Neural cell (in vitro differentiated cells): ENCODE data around the gene WDR7.

Source experiments
- EP300 ChIP-seq: fragments of 450-650 bp; conservative IDR thresholded peaks from 2 replicates; pipeline ENCODE4 v1.6.1; 2014; ENCODE audit warnings: antibody characterized with exemption, mild to moderate bottlenecking, moderate library complexity; ENCODE audit not compliant: poor library complexity, severe bottlenecking
- EZH2 ChIP-seq: fragments of 200-600, 300-800 bp; shearing (Covaris generic), sonication (generic); IDR thresholded peaks from 2 replicates; pipeline ENCODE4 v1.6.1; 2014; ENCODE audit warnings: antibody characterized with exemption, low read length, borderline replicate concordance, mild to moderate bottlenecking; ENCODE audit not compliant: insufficient read depth, poor library complexity, severe bottlenecking
- POLR2AphosphoS5 ChIP-seq: IDR thresholded peaks from 2 replicates; pipeline ENCODE4 v1.6.1; 2012
- RAD21 ChIP-seq: fragments of 450-650 bp; conservative IDR thresholded peaks from 2 replicates; pipeline ENCODE4 v1.6.1; 2014; ENCODE audit warnings: antibody characterized with exemption, mild to moderate bottlenecking, moderate library complexity
- SMC3 ChIP-seq: fragments of 450-650 bp; conservative IDR thresholded peaks from 2 replicates; pipeline ENCODE4 v1.6.1; 2014; ENCODE audit warnings: antibody characterized with exemption, mild to moderate bottlenecking, moderate library complexity; ENCODE audit not compliant: poor library complexity
- TAF1 ChIP-seq: IDR thresholded peaks from 2 replicates; pipeline ENCODE4 v1.6.1; 2012; ENCODE audit warnings: low read depth
- TF ChIP-seq, protein P1 (sequence below): fragments of 450-650 bp; IDR thresholded peaks from 2 replicates; pipeline ENCODE4 v1.5.1; 2014; ENCODE audit warnings: antibody characterized with exemption, mild to moderate bottlenecking, moderate library complexity; ENCODE audit not compliant: poor library complexity, severe bottlenecking

GRCh38 chr18:56889621-56890020 lies 238.5 kb downstream of the WDR7 start:
- TF ChIP-seq TAF1 (no peak), SMC3 (no peak), EZH2 (no peak), POLR2AphosphoS5 (no peak), EP300 (no peak), RAD21 (no peak)
- TF ChIP-seq, protein P1, sequence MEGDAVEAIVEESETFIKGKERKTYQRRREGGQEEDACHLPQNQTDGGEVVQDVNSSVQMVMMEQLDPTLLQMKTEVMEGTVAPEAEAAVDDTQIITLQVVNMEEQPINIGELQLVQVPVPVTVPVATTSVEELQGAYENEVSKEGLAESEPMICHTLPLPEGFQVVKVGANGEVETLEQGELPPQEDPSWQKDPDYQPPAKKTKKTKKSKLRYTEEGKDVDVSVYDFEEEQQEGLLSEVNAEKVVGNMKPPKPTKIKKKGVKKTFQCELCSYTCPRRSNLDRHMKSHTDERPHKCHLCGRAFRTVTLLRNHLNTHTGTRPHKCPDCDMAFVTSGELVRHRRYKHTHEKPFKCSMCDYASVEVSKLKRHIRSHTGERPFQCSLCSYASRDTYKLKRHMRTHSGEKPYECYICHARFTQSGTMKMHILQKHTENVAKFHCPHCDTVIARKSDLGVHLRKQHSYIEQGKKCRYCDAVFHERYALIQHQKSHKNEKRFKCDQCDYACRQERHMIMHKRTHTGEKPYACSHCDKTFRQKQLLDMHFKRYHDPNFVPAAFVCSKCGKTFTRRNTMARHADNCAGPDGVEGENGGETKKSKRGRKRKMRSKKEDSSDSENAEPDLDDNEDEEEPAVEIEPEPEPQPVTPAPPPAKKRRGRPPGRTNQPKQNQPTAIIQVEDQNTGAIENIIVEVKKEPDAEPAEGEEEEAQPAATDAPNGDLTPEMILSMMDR: no peak
